HL-60/S4 treated with phorbol 12-myristate 13-acetate at 8.2 ng/mL for 4 days and 3 days (cell line): ENCODE results near the gene RBP3.

Experiments used
- in situ Hi-C: fragments of 300-500 bp; cut with MboI; formaldehyde crosslinking; loops from 2 replicates; pipeline ENCODE4 v1.15.0; 2022; ENCODE audit warnings: low sequenced_read_pairs

RBP3 gene

GRCh38 chr10:47348138-47348651 lies at the start of gene RBP3:
Gene RBP3 (plus strand): TSS chr10:47348363. CDS start chr10:47348485, 122 bp downstream.
- in situ Hi-C loops: no loop called here

GRCh38 chr10:47298715-47299114 lies 49.4 kb upstream of the RBP3 start:
- in situ Hi-C loops: no loop called here

- in situ Hi-C loops: loop anchor here (10.0 kb wide), 1 partner anchor 255 kb away; no protein-coding TSS in a partner anchor
Measured at GRCh38 chr10:47299611-47300428, 48.3 kb upstream of the RBP3 start, which contains the start of gene GDF10. Gene GDF10 (plus strand): TSS chr10:47300197. CDS start chr10:47300652, 455 bp downstream.

GRCh38 chr10:47300429-47300931 lies 47.7 kb upstream of the RBP3 start:
- in situ Hi-C loops: loop anchor here (10.0 kb wide), 1 partner anchor 256 kb away; no protein-coding TSS in a partner anchor

- in situ Hi-C loops: loop anchor here (10.0 kb wide), 1 partner anchor 257 kb away; no protein-coding TSS in a partner anchor
Measured at GRCh38 chr10:47301833-47302232, 46.3 kb upstream of the RBP3 start.

GRCh38 chr10:47303105-47303504 lies 45.1 kb upstream of the RBP3 start:
- in situ Hi-C loops: loop anchor here (10.0 kb wide), 1 partner anchor 258 kb away; no protein-coding TSS in a partner anchor

- in situ Hi-C loops: loop anchor here (10.0 kb wide), 1 partner anchor 259 kb away; no protein-coding TSS in a partner anchor
Measured at GRCh38 chr10:47303866-47304265, 44.3 kb upstream of the RBP3 start.

GRCh38 chr10:47305566-47305965 lies 42.6 kb upstream of the RBP3 start:
- in situ Hi-C loops: loop anchor here (10.0 kb wide), 1 partner anchor 261 kb away; no protein-coding TSS in a partner anchor

GRCh38 chr10:47306387-47307210 lies 41.6 kb upstream of the RBP3 start:
- in situ Hi-C loops: loop anchor here (10.0 kb wide), 1 partner anchor 262 kb away; no protein-coding TSS in a partner anchor

- in situ Hi-C loops: loop anchor here (10.0 kb wide), 1 partner anchor 263 kb away; no protein-coding TSS in a partner anchor
Measured at GRCh38 chr10:47307381-47307780, 40.8 kb upstream of the RBP3 start.

- in situ Hi-C loops: loop anchor here (10.0 kb wide), 1 partner anchor 264 kb away; no protein-coding TSS in a partner anchor
Measured at GRCh38 chr10:47308775-47309174, 39.4 kb upstream of the RBP3 start.

- in situ Hi-C loops: loop anchor here (10.0 kb wide), 1 partner anchor 265 kb away; no protein-coding TSS in a partner anchor
Measured at GRCh38 chr10:47309408-47310089, 38.6 kb upstream of the RBP3 start.

GRCh38 chr10:47310090-47310505 lies 38.1 kb upstream of the RBP3 start:
- in situ Hi-C loops: no loop called here

GRCh38 chr10:47311193-47311931 lies 36.8 kb upstream of the RBP3 start:
- in situ Hi-C loops: no loop called here

GRCh38 chr10:47311932-47312662 lies 36.1 kb upstream of the RBP3 start:
- in situ Hi-C loops: no loop called here

GRCh38 chr10:47312663-47312995 lies 35.5 kb upstream of the RBP3 start:
- in situ Hi-C loops: no loop called here

GRCh38 chr10:47314416-47314970 lies 33.7 kb upstream of the RBP3 start:
- in situ Hi-C loops: no loop called here

GRCh38 chr10:47315421-47315820 lies 32.7 kb upstream of the RBP3 start:
- in situ Hi-C loops: no loop called here
